Sigmoid colon (tissue), 7 donors: ENCODE data around the gene FILIP1L. TPM values are rescaled to one million over a fixed set of nuclear protein-coding genes. Genes with fewer than 3 reads are reported as not detected.

Source experiments
- DNase-seq: peaks from one replicate; pipeline ENCODE4 v3.0.0-alpha.2; 2019
- H3K27ac ChIP-seq, 4 donors: fragments of 200-600 bp; sonication (generic); one replicate each; pipeline ENCODE4 v1.5.1; 2016 to 2019; ENCODE audit warnings: mild to moderate bottlenecking in 1 of 4
- H3K27me3 ChIP-seq, 3 donors: fragments of 200-600 bp; sonication (generic); one replicate each; pipeline ENCODE4 v1.5.1; 2019; ENCODE audit warnings: mild to moderate bottlenecking in 1 of 3
- H3K36me3 ChIP-seq, 4 donors: fragments of 200-600 bp; sonication (generic); one replicate each; pipeline ENCODE4 v1.5.1; 2016 to 2019
- H3K4me1 ChIP-seq, 4 donors: fragments of 200-600 bp; sonication (generic); one replicate each; pipeline ENCODE4 v1.5.1; 2017 to 2019
- H3K4me3 ChIP-seq, 4 donors: fragments of 200-600 bp; sonication (generic); one replicate each; pipeline ENCODE4 v1.5.1; 2017 to 2019; ENCODE audit warnings: mild to moderate bottlenecking in 2 of 4, moderate library complexity in 1 of 4
- H3K9me3 ChIP-seq, 4 donors: fragments of 200-600 bp in 3 of 4; sonication (generic) in 3 of 4; one replicate each; pipeline versions ENCODE4 v1.5.1 to v1.6.1; 2013 to 2019
- CTCF ChIP-seq, 4 experiments: fragments of 450-650 bp in 3 of 4; fragments of 200-600 bp in 1 of 4; IDR thresholded peaks; one replicate each; pipeline ENCODE4 v1.5.1; 2016 to 2019; ENCODE audit warnings: antibody characterized with exemption in 4 of 4, mild to moderate bottlenecking in 3 of 4, moderate library complexity in 2 of 4
- EP300 ChIP-seq, 4 donors: sonication (generic); formaldehyde crosslinking; IDR thresholded peaks; one replicate each; pipeline ENCODE4 v1.6.1; 2017; ENCODE audit warnings: antibody characterized with exemption in 4 of 4
- POLR2A ChIP-seq, 2 donors: fragments of 450-650 bp; IDR thresholded peaks; one replicate each; pipeline ENCODE4 v1.6.1; 2016; ENCODE audit warnings: antibody characterized with exemption in 2 of 2, mild to moderate bottlenecking in 2 of 2, moderate library complexity in 2 of 2
- POLR2AphosphoS5 ChIP-seq, 4 donors: sonication (generic); formaldehyde crosslinking; IDR thresholded peaks; one replicate each; pipeline ENCODE4 v1.6.1; 2017; ENCODE audit warnings: antibody characterized with exemption in 4 of 4
- WGBS, 2 donors: extraction: QIAGEN DNeasy Blood & Tissue Kit; methylation state at CpG; one replicate each; pipeline ENCODE4 v1.1.7; 2013; 5-methylcytosine and 5-hydroxymethylcytosine counted together
- intact Hi-C: fragments of 100-400 bp; cut with DNase I; formaldehyde crosslinking; loops from one replicate; pipeline ENCODE4 v1.15.1; 2023
- polyA plus RNA-seq, 3 donors: library from polyadenylated mRNA; stranded (reverse); fragments of 200-250 nt; gene quantifications; one replicate each; pipeline ENCODE4 v1.2.3, GENCODE V29; 2013
- total RNA-seq, 4 donors: library from RNA; depleted of rRNA; stranded (reverse); fragments of >200 nt; gene quantifications; one replicate each; pipeline ENCODE4 v1.1.0, GENCODE V29; 2016
- donor health status: healthy with polysubstance abuse.
- donor health status: Bipolar disorder and iron deficiency.
- donor health status: healthy.

The FILIP1L gene
- total and polyA plus RNA-seq, 7 donors = 6.0 to 93.3 (median 42.5) TPM

- WGBS, 2 donors = 98 to 100% methylated on average over 1 of the region's 1 CpG
- H3K9me3 ChIP-seq = no peaks in the 10 kb centered on the region
- peaks cover 0 to 22% (median 3%) of the 10 kb centered on the region in 4 donors for H3K4me1 ChIP-seq
- H3K27ac ChIP-seq = peak overlapping the region in 3 of 4 donors; percentile 37 to 75 (median 68)
- no peak overlapping the region for H3K4me3 ChIP-seq
- no peak for DNase-seq
- intact Hi-C loops = no loop called here
- H3K27me3 ChIP-seq = no peaks in the 10 kb centered on the region
- no peak for TF ChIP-seq EP300 (IDR thresholded peaks at IDR 0.05)
- no peak for TF ChIP-seq POLR2AphosphoS5 (IDR thresholded peaks at IDR 0.05)
- no peak for TF ChIP-seq CTCF (IDR thresholded peaks at IDR 0.05)
- TF ChIP-seq POLR2A (IDR thresholded peaks at IDR 0.05) = no peak
- no peaks in the 10 kb centered on the region for H3K36me3 ChIP-seq
Measured at GRCh38 chr3:99882436-99883137, 231.7 kb downstream of the FILIP1L start.

GRCh38 chr3:99881121-99881524 is 233.2 kb downstream of the FILIP1L start:
- no peaks in the 10 kb centered on the region for H3K9me3 ChIP-seq
- no peak for DNase-seq
- H3K4me1 ChIP-seq = peaks cover 0 to 35% (median 8%) of the 10 kb centered on the region in 4 donors
- no peaks in the 10 kb centered on the region for H3K27me3 ChIP-seq
- H3K36me3 ChIP-seq = no peaks in the 10 kb centered on the region
- intact Hi-C loops = no loop called here
- peak in 2 of 4 donors; percentile 49 to 62 for TF ChIP-seq POLR2AphosphoS5 (IDR thresholded peaks at IDR 0.05)
- TF ChIP-seq POLR2A (IDR thresholded peaks at IDR 0.05) = no peak
- TF ChIP-seq EP300 (IDR thresholded peaks at IDR 0.05) = peak in 3 of 4 donors; percentile 8 to 62 (median 34)
- peak overlapping the region; percentile 65 to 75 (median 70) for H3K27ac ChIP-seq
- H3K4me3 ChIP-seq = no peak overlapping the region
- WGBS, 2 donors = 73 to 80% methylated on average over 2 of the region's 2 CpGs

- peak overlapping the region in 2 of 4 donors; percentile 94 to 95 for H3K27ac ChIP-seq
- H3K36me3 ChIP-seq = no peaks in the 10 kb centered on the region
- no peak overlapping the region for H3K4me3 ChIP-seq
- intact Hi-C loops = loop anchor here (5.0 kb wide), 2 partner anchors 48 to 163 kb away; no protein-coding TSS in a partner anchor
- H3K9me3 ChIP-seq = no peaks in the 10 kb centered on the region
- no peaks in the 10 kb centered on the region for H3K27me3 ChIP-seq
- WGBS, 2 donors = 96 to 98% methylated on average over 2 of the region's 2 CpGs
- H3K4me1 ChIP-seq = peaks cover 0 to 35% (median 8%) of the 10 kb centered on the region in 4 donors
- no peak for DNase-seq
- TF ChIP-seq EP300 (IDR thresholded peaks at IDR 0.05) (no peak), CTCF (IDR thresholded peaks at IDR 0.05) (no peak)
Measured at GRCh38 chr3:99879275-99879674, 235.0 kb downstream of the FILIP1L start.

- no peaks in the 10 kb centered on the region for H3K27me3 ChIP-seq
- H3K4me1 ChIP-seq = peaks cover 4 to 36% (median 12%) of the 10 kb centered on the region in 4 donors
- no peak overlapping the region for H3K4me3 ChIP-seq
- TF ChIP-seq CTCF (IDR thresholded peaks at IDR 0.05) (no peak), EP300 (IDR thresholded peaks at IDR 0.05) (no peak), POLR2A (IDR thresholded peaks at IDR 0.05) (no peak), POLR2AphosphoS5 (IDR thresholded peaks at IDR 0.05) (peak in 3 of 4 donors; percentile 23 to 79 (median 59))
- 97% methylated on average over 1 of the region's 1 CpG for WGBS, 2 donors
- H3K9me3 ChIP-seq = no peaks in the 10 kb centered on the region
- DNase-seq = no peak
- no peaks in the 10 kb centered on the region for H3K36me3 ChIP-seq
- intact Hi-C loops = loop anchor here (5.0 kb wide), 2 partner anchors 49 to 164 kb away; no protein-coding TSS in a partner anchor
- H3K27ac ChIP-seq = peak overlapping the region; percentile 90 to 95 (median 93)
Measured at GRCh38 chr3:99878005-99878404, 236.3 kb downstream of the FILIP1L start.

GRCh38 chr3:99877031-99877579 is 237.2 kb downstream of the FILIP1L start:
- Histone ChIP-seq H3K27ac (peak overlapping the region; percentile 90 to 95 (median 93)), H3K4me3 (peak overlapping the region in 2 of 4 donors; percentile 70 to 82), H3K27me3 (no peaks in the 10 kb centered on the region), H3K9me3 (no peaks in the 10 kb centered on the region), H3K36me3 (no peaks in the 10 kb centered on the region), H3K4me1 (peaks cover 4 to 40% (median 18%) of the 10 kb centered on the region in 4 donors)
- TF ChIP-seq POLR2A (IDR thresholded peaks at IDR 0.05) (no peak), EP300 (IDR thresholded peaks at IDR 0.05) (no peak), POLR2AphosphoS5 (IDR thresholded peaks at IDR 0.05) (no peak), CTCF (IDR thresholded peaks at IDR 0.05) (no peak)
- DNase-seq = no peak
- WGBS, 2 donors = 82 to 83% methylated on average over 4 of the region's 4 CpGs
- intact Hi-C loops = loop anchor here (5.0 kb wide), 2 partner anchors 50 to 165 kb away; no protein-coding TSS in a partner anchor
